ENCODE results near the gene ZNF814.
"Not testable (repeated sequence)": the region's sequence is repeated elsewhere in the genome, so short reads cannot be mapped to it uniquely, and the experiment has no call there.

ZNF814 gene

DNA sequence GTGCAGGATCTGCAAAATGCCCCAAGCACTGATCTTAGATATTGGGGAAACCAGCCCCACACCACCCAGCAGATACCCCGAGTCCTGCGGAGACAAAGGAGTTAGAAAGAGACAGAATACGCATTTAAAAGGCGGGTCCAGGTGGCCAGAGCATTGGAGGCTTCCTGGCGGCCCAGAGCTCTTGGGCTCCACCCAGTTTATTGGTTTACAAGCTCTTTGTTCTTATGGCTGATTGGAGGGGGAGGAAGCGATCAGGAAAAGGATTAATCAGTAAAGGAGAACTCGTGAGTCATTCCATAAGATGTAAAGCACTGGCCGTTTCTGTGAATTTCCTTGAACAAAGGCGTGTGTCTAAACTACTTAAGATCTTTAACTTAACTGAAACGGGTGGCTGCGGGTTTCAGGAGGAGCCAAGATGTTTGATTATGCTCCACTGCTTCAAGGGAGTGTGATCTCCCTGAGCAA lies 38.3 kb downstream of the ZNF814 start:
- peak overlapping the region; percentile 92 for H3K9ac ChIP-seq (ENCODE audit: low read depth, low read length)
- H3K9me3 ChIP-seq (ENCODE audit: insufficient read depth, low read depth, low read length) = no peaks in the 10 kb centered on the region
- peak overlapping the region; percentile 90 for H3K4me3 ChIP-seq (ENCODE audit: low read length)
- peaks cover 6% of the 10 kb centered on the region for H3K4me1 ChIP-seq (ENCODE audit: insufficient read depth, low read length)
- H3K27ac ChIP-seq (ENCODE audit: low read length) = peak overlapping the region; percentile 86
- no peaks in the 10 kb centered on the region for H3K27me3 ChIP-seq (ENCODE audit: insufficient read depth, low read length)
- H3K36me3 ChIP-seq (ENCODE audit: insufficient read depth, low read depth, low read length) = peaks cover 42% of the 10 kb centered on the region

DNA sequence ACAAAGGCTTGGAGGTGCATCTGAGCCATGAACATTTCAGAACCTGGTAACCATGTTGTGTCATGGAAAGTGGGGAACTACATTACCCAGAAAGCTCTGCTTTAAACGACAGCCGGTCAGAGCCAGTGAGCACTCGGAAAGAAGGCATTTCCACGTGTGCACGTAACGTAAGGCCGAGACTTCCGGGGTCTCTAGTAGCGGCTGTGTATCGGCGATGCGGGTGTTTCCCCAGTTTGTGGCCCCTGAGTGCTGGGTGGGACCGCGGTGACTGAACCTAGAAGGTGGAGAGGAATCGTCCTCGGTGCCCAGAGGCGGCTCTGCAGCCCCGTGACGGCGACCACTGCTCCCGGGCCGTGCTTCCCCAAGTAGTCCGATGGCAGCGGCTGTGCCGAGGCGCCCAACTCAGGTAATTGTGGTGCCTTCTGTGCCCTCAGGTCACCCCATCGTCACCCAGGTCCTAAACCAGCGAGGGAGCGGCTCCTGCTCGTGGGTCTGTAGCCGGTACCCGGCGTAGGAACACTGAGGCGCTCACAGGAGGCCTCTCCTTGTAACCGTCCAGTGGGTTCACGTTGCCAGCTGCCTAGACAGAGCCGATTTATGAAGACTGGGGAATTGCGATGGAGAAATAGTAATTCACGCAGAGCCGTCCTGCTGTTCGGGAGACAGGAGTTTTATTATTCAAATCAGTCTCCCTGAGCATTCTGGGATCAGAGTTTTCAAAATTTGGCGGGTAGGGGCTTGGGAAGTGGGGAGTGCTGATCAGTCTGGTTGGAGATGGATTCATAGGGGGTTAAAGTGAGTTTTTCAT lies 39.0 kb downstream of the ZNF814 start, which contains the start of gene ZNF587:
TSS of gene ZNF587 (plus strand) at position 194 of the 808 bp plus-strand sequence. CDS start at position 374, 180 bp downstream.
- Histone ChIP-seq H3K4me3 (ENCODE audit: low read length) (peak within 1 kb of the TSS; percentile 90), H3K36me3 (ENCODE audit: insufficient read depth, low read depth, low read length) (peaks cover 42% of the 10 kb centered on the region), H3K9ac (ENCODE audit: low read depth, low read length) (peak within 1 kb of the TSS; percentile 92), H3K27ac (ENCODE audit: low read length) (peak within 1 kb of the TSS; percentile 86)
- H3K27me3 ChIP-seq (ENCODE audit: insufficient read depth, low read length); H3K4me1 ChIP-seq (ENCODE audit: insufficient read depth, low read length); H3K9me3 ChIP-seq (ENCODE audit: insufficient read depth, low read depth, low read length): not testable (repeated sequence)

DNA sequence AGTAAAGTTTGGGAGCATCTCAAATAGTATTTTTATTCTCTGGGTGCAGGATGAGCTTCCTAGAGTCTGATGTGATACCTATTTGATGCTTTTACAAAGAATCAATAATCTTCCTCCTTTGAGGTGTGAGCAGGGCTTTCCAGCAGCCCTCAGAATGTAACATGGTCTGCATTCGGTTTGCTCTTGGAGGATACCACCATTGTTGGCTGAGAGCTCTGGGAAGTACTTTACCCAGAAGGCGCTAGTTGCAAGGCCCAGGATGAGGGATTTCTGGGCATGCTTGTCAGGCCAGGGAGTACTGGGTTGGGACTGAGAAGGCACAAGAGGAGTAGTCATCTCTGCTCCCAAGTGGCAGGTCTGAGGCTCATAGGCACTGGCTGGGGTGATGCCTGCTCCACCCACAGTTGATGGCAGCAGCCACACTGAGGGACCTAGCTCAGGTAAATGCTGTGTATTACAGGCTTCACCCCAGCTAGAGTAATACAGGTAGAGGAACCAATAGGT lies 39.6 kb downstream of the ZNF814 start:
- Histone ChIP-seq H3K4me3 (ENCODE audit: low read length) (peak overlapping the region; percentile 90; the same call in 1 of the 2 replicates), H3K9ac (ENCODE audit: low read depth, low read length) (peak overlapping the region; percentile 92; the same call in 1 of the 2 replicates), H3K36me3 (ENCODE audit: insufficient read depth, low read depth, low read length) (peaks cover 44% of the 10 kb centered on the region)
- not testable (repeated sequence) for H3K27ac ChIP-seq (ENCODE audit: low read length); H3K9me3 ChIP-seq (ENCODE audit: insufficient read depth, low read depth, low read length); H3K4me1 ChIP-seq (ENCODE audit: insufficient read depth, low read length); H3K27me3 ChIP-seq (ENCODE audit: insufficient read depth, low read length)

DNA sequence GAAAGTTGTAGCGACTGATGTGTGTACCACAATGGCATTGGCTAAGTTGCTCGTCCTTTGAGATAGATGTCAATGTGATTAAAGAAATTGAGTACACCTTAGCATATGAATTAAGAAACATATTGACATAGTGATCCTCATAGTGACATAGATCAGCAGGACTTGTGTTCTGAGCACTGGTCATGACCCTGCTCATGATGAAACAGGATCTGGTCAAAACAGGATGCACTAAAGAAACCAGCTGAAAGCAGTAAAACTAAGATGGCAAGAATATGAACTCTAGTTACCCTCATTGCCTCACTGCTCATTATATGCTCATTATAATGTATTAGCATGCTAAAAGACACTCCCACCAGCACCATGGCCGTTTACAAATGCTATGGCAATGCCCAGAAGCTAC lies 41.7 kb downstream of the ZNF814 start:
- peaks cover 51% of the 10 kb centered on the region for H3K36me3 ChIP-seq (ENCODE audit: insufficient read depth, low read depth, low read length)
- not testable (repeated sequence) for H3K9ac ChIP-seq (ENCODE audit: low read depth, low read length); H3K4me3 ChIP-seq (ENCODE audit: low read length); H3K4me1 ChIP-seq (ENCODE audit: insufficient read depth, low read length); H3K27me3 ChIP-seq (ENCODE audit: insufficient read depth, low read length); H3K27ac ChIP-seq (ENCODE audit: low read length); H3K9me3 ChIP-seq (ENCODE audit: insufficient read depth, low read depth, low read length)

DNA sequence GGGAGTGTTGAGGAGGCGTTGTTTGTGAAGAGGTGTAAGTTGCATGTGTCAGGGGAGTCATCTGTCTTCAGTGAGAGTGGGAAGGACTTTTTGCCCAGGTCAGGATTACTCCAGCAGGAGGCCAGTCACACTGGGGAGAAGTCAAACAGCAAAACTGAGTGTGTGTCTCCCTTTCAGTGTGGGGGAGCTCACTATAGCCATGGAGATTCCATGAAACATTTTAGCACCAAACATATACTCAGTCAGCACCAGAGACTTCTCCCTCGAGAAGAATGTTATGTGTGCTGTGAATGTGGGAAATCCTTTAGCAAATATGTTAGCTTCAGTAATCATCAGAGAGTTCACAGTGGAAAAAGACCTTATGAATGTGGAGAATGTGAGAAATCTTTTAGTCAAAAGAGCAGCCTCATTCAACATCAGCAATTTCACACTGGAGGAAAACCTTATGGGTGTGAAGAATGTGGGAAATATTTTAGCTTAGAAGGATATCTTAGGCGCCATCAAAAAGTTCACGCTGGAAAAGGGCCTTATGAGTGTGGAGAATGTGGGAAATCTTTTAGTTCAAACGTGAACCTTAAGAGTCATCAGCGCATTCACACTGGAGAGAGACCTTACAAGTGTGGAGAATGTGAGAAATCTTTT lies 47.6 kb downstream of the ZNF814 start:
- Histone ChIP-seq H3K9me3 (ENCODE audit: insufficient read depth, low read depth, low read length) (no peaks in the 10 kb centered on the region), H3K27ac (ENCODE audit: low read length) (no peak overlapping the region), H3K4me1 (ENCODE audit: insufficient read depth, low read length) (no peaks in the 10 kb centered on the region), H3K36me3 (ENCODE audit: insufficient read depth, low read depth, low read length) (peaks cover 95% of the 10 kb centered on the region), H3K27me3 (ENCODE audit: insufficient read depth, low read length) (no peaks in the 10 kb centered on the region), H3K9ac (ENCODE audit: low read depth, low read length) (no peak overlapping the region), H3K4me3 (ENCODE audit: low read length) (no peak overlapping the region)

DNA sequence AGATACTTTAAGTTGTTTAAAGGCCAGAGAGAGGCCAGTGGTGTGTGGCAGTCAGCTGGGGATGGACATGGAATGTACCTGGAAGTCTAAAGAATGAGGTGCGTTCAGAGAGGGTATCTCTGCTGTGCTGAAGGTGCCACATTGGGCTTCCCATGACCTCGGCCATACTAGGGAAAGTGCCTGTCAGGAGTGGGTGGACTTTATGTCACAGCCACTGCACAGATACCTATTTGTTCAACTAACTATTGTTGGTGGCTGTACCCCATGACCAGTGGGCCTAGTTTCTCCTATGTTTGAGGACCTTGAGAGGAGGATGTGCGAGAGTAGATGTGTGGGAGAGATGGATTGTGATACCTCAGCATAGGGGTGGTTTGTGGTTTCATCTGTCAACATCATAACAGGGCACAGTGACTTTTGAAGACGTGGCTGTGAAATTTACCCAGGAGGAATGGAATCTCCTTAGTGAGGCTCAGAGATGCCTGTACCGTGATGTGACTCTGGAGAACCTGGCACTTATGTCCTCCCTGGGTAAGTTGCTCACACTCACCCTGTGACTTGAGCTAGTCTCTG lies 50.1 kb downstream of the ZNF814 start:
- not testable (repeated sequence) for H3K9me3 ChIP-seq (ENCODE audit: insufficient read depth, low read depth, low read length); H3K4me1 ChIP-seq (ENCODE audit: insufficient read depth, low read length); H3K9ac ChIP-seq (ENCODE audit: low read depth, low read length); H3K4me3 ChIP-seq (ENCODE audit: low read length); H3K27ac ChIP-seq (ENCODE audit: low read length); H3K27me3 ChIP-seq (ENCODE audit: insufficient read depth, low read length)
- H3K36me3 ChIP-seq (ENCODE audit: insufficient read depth, low read depth, low read length) = peaks cover 73% of the 10 kb centered on the region

DNA sequence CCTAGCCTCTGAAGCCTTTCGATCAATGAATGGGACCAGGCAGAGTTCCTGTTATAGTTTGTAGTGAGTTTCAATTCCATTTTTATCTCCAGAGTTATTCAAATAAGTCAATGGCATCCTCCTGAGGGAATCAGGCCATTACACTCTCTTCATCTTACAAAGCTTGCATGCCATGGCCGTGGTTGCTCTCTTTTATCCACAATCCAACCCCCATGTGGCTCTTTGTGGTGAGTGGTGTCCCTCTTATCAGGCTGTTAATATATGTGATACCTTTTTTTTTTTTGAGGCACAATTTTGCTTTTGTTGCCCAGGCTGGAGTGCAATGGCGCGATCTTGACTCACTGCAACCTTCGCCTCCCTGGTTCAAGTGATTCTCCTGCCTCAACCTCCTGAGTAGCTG lies 51.8 kb downstream of the ZNF814 start:
- H3K36me3 ChIP-seq (ENCODE audit: insufficient read depth, low read depth, low read length) = peaks cover 63% of the 10 kb centered on the region
- not testable (repeated sequence) for H3K9me3 ChIP-seq (ENCODE audit: insufficient read depth, low read depth, low read length); H3K4me1 ChIP-seq (ENCODE audit: insufficient read depth, low read length); H3K27me3 ChIP-seq (ENCODE audit: insufficient read depth, low read length); H3K9ac ChIP-seq (ENCODE audit: low read depth, low read length); H3K27ac ChIP-seq (ENCODE audit: low read length); H3K4me3 ChIP-seq (ENCODE audit: low read length)

DNA sequence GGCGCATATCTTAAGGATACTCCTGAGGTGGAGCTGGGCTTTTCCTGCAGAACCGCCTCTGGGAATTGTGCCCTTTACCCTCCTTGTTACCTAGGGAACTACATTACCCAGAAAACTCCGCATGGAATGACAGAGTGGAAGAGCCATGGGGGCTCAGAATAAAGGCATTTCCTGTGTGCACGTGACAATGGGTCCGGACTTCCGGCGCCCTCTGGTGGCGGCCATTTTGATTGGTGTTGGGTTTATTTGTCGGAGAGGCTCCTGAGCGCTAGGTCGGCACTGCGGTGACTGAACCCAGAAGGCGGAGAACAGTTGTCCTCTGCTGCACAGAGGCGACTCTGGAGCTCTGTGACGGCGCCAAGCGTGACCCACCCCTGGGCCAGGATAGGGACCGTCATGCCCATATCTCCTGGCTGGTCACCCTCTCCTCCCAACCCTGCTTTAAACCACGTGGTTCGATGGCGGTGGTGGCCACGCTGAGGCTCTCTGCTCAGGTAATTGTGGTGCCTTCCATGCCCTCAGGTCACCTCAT lies 58.7 kb downstream of the ZNF814 start, which contains the start of gene ZNF587B:
TSS of gene ZNF587B (plus strand) at position 229 of the 532 bp plus-strand sequence. CDS start at position 459, 230 bp downstream.
- no peaks in the 10 kb centered on the region; the same call in 1 of the 2 replicates for H3K4me1 ChIP-seq (ENCODE audit: insufficient read depth, low read length)
- peak within 1 kb of the TSS; percentile 97 for H3K9ac ChIP-seq (ENCODE audit: low read depth, low read length)
- no peaks in the 10 kb centered on the region for H3K9me3 ChIP-seq (ENCODE audit: insufficient read depth, low read depth, low read length)
- H3K27me3 ChIP-seq (ENCODE audit: insufficient read depth, low read length) = no peaks in the 10 kb centered on the region
- peak within 1 kb of the TSS; percentile 75 for H3K27ac ChIP-seq (ENCODE audit: low read length)
- H3K4me3 ChIP-seq (ENCODE audit: low read length) = peak within 1 kb of the TSS; percentile 90
- peaks cover 12% of the 10 kb centered on the region for H3K36me3 ChIP-seq (ENCODE audit: insufficient read depth, low read depth, low read length)

DNA sequence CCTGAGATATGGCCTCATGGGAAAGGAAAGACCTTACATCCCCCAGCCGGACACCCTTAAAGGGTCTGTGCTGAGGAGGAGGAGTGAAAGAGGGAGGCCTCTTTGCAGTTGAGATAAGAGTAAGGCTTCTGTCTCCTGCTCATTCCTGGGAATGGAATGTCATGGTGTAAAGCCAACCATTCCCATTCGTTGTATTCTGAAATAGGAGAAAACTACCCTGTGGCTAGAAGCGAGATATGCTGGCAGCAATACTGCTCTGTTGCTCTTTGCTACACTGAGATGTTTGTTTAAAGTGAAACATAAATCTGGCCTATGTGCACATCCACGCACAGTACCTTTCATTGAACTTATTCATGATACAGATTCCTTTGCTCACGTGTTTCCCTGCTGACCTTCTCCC lies 59.5 kb downstream of the ZNF814 start:
- Histone ChIP-seq H3K9me3 (ENCODE audit: insufficient read depth, low read depth, low read length) (no peaks in the 10 kb centered on the region), H3K4me1 (ENCODE audit: insufficient read depth, low read length) (no peaks in the 10 kb centered on the region; the same call in 1 of the 2 replicates), H3K4me3 (ENCODE audit: low read length) (no peak overlapping the region), H3K27ac (ENCODE audit: low read length) (no peak overlapping the region), H3K27me3 (ENCODE audit: insufficient read depth, low read length) (no peaks in the 10 kb centered on the region), H3K9ac (ENCODE audit: low read depth, low read length) (no peak overlapping the region), H3K36me3 (ENCODE audit: insufficient read depth, low read depth, low read length) (peaks cover 15% of the 10 kb centered on the region)

DNA sequence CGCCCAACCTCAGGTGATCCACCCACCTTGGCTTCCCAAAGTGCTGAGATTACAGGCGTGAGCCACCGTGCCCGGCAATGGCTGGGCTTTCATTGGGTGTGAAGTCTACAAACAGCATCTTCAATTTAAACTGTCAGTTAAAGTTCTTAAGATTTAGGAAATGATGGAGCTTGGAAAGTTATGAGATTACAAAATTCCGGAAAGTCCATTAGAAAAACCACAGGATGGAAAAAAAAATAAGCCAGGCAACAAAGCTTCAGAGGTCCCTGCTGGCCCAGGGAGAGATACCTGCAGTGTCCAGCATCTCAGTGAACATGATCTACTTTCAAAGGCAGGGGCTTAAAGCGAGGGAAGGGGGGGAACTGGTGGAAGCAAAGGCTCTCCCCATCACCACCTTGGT lies 63.3 kb downstream of the ZNF814 start:
- Histone ChIP-seq H3K4me1 (ENCODE audit: insufficient read depth, low read length) (peaks cover 3% of the 10 kb centered on the region; the same call in 1 of the 2 replicates), H3K36me3 (ENCODE audit: insufficient read depth, low read depth, low read length) (peaks cover 35% of the 10 kb centered on the region)

DNA sequence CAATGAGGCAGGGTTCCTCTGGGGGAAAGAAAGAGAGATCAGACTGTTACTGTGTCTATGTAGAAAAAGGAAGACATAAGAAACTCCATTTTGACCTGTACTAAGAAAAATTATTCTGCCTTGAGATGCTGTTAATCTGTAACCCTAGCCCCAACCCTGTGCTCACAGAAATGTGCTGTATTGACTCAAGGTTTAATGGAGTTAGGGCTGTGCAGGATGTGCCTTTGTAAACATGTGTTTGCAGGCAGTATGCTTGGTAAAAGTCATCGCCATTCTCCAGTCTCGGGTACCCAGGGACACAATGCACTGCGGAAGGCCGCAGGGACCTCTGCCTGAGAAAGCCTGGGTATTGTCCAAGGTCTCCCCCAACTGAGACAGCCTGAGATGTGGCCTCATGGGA lies 65.2 kb downstream of the ZNF814 start:
- not testable (repeated sequence) for H3K9me3 ChIP-seq (ENCODE audit: insufficient read depth, low read depth, low read length); H3K9ac ChIP-seq (ENCODE audit: low read depth, low read length); H3K27ac ChIP-seq (ENCODE audit: low read length); H3K4me3 ChIP-seq (ENCODE audit: low read length); H3K4me1 ChIP-seq (ENCODE audit: insufficient read depth, low read length); H3K27me3 ChIP-seq (ENCODE audit: insufficient read depth, low read length)
- peaks cover 35% of the 10 kb centered on the region for H3K36me3 ChIP-seq (ENCODE audit: insufficient read depth, low read depth, low read length)

More for the DNA sequence above, 63.3 kb downstream of the ZNF814 start:
- H3K9ac ChIP-seq (ENCODE audit: low read depth, low read length) = no peak overlapping the region
- no peak overlapping the region for H3K27ac ChIP-seq (ENCODE audit: low read length)
- no peak overlapping the region for H3K4me3 ChIP-seq (ENCODE audit: low read length)
- no peaks in the 10 kb centered on the region for H3K9me3 ChIP-seq (ENCODE audit: insufficient read depth, low read depth, low read length)
- H3K27me3 ChIP-seq (ENCODE audit: insufficient read depth, low read length) = no peaks in the 10 kb centered on the region

All from iPS-20b (cell line).